ENCODE data around the gene RBSN.

The RBSN gene

GRCh38 chr3:15097891-15098290 lies 1.1 kb downstream of the RBSN start:
- DNase-seq: peak; percentile 52

- DNase-seq: no peak
Measured at GRCh38 chr3:15096046-15096445, 2.9 kb downstream of the RBSN start.

GRCh38 chr3:15094187-15094875 lies 4.6 kb downstream of the RBSN start:
- no peak for DNase-seq

- DNase-seq: no peak
Measured at GRCh38 chr3:15092686-15093085, 6.3 kb downstream of the RBSN start.

- DNase-seq: no peak
Measured at GRCh38 chr3:15091575-15091974, 7.4 kb downstream of the RBSN start.

GRCh38 chr3:15089201-15089600 lies 9.7 kb downstream of the RBSN start:
- no peak for DNase-seq

GRCh38 chr3:15086699-15087098 lies 12.2 kb downstream of the RBSN start:
- DNase-seq: no peak

GRCh38 chr3:15086263-15086662 lies 12.7 kb downstream of the RBSN start:
- DNase-seq: no peak

GRCh38 chr3:15083252-15083651 lies 15.7 kb downstream of the RBSN start:
- DNase-seq: no peak

GRCh38 chr3:15081960-15082664 lies 16.8 kb downstream of the RBSN start:
- no peak for DNase-seq

GRCh38 chr3:15079091-15079490 lies 19.9 kb downstream of the RBSN start:
- no peak for DNase-seq

- DNase-seq: no peak
Measured at GRCh38 chr3:15074500-15074899, 24.4 kb downstream of the RBSN start.

- no peak for DNase-seq
Measured at GRCh38 chr3:15071699-15072098, 27.2 kb downstream of the RBSN start.

GRCh38 chr3:15069441-15069840 lies 29.5 kb downstream of the RBSN start:
- no peak for DNase-seq

- DNase-seq: no peak
Measured at GRCh38 chr3:15066467-15066866, 32.5 kb downstream of the RBSN start.

- DNase-seq: no peak
Measured at GRCh38 chr3:15065550-15066007, 33.4 kb downstream of the RBSN start.

GRCh38 chr3:15064835-15065549 lies 34.0 kb downstream of the RBSN start, which contains the start of gene MRPS25:
MRPS25 (minus strand) TSS chr3:15065315; CDS start chr3:15065194, 121 bp downstream.
- DNase-seq: peak; percentile 94

- DNase-seq: peak; percentile 37
Measured at GRCh38 chr3:15064299-15064834, 34.6 kb downstream of the RBSN start.

GRCh38 chr3:15063656-15064286 lies 35.2 kb downstream of the RBSN start:
- no peak for DNase-seq

- DNase-seq: no peak
Measured at GRCh38 chr3:15063238-15063637, 35.7 kb downstream of the RBSN start.

- no peak for DNase-seq
Measured at GRCh38 chr3:15060029-15060428, 38.9 kb downstream of the RBSN start.

GRCh38 chr3:15056676-15057404 lies 42.1 kb downstream of the RBSN start:
- no peak for DNase-seq
